GM23248 (cell line): Measurements from ENCODE around the gene SH3GL1. TPM values are rescaled to one million over a fixed set of nuclear protein-coding genes. Genes with fewer than 3 reads are reported as not detected.

ENCODE experiments used
- DNase-seq: peaks from one replicate; pipeline ENCODE4 v3.0.0-alpha.2; 2015
- H2AFZ ChIP-seq: fragments of 200-600 bp; sonication (generic); 2 replicates; pipeline ENCODE4 v1.6.1; 2016; ENCODE audit warnings: antibody characterized with exemption
- H3F3A ChIP-seq: fragments of 200-600 bp; sonication (generic); 2 replicates; pipeline ENCODE4 v1.6.1; 2016; ENCODE audit warnings: mild to moderate bottlenecking, antibody characterized with exemption, mixed run types; ENCODE audit not compliant: insufficient read depth
- H3K27ac ChIP-seq: fragments of 200-600 bp; sonication (generic); 2 replicates; pipeline ENCODE4 v1.5.1; 2016; ENCODE audit warnings: mild to moderate bottlenecking
- H3K27me3 ChIP-seq: fragments of 200-600 bp; sonication (generic); replicated peaks from 2 replicates; pipeline ENCODE4 v1.6.1; 2016; ENCODE audit warnings: mild to moderate bottlenecking; ENCODE audit not compliant: insufficient read depth
- H3K36me3 ChIP-seq: fragments of 200-600 bp; sonication (generic); 2 replicates; pipeline ENCODE4 v1.6.1; 2016; ENCODE audit warnings: low read depth, mild to moderate bottlenecking
- H3K4me1 ChIP-seq: fragments of 200-600 bp; sonication (generic); 2 replicates; pipeline ENCODE4 v1.6.1; 2016; ENCODE audit warnings: mild to moderate bottlenecking; ENCODE audit not compliant: insufficient read depth
- H3K4me2 ChIP-seq: fragments of 200-600 bp; sonication (generic); one replicate; pipeline ENCODE4 v1.6.1; 2016; ENCODE audit warnings: mild to moderate bottlenecking; ENCODE audit not compliant: unreplicated experiment
- H3K4me3 ChIP-seq: fragments of 200-600 bp; sonication (generic); 2 replicates; pipeline ENCODE4 v1.5.1; 2016; ENCODE audit warnings: mild to moderate bottlenecking
- H3K79me2 ChIP-seq: fragments of 200-600 bp; sonication (generic); 2 replicates; pipeline ENCODE4 v1.6.1; 2016; ENCODE audit warnings: mild to moderate bottlenecking; ENCODE audit not compliant: insufficient read depth
- H3K9ac ChIP-seq: fragments of 200-600 bp; sonication (generic); 2 replicates; pipeline ENCODE4 v1.6.1; 2016; ENCODE audit warnings: mild to moderate bottlenecking
- H3K9me2 ChIP-seq: fragments of 200-600 bp; sonication (generic); 2 replicates; pipeline ENCODE4 v1.6.1; 2016; ENCODE audit warnings: mixed run types, mild to moderate bottlenecking, moderate library complexity; ENCODE audit not compliant: insufficient read depth
- H3K9me3 ChIP-seq: fragments of 200-600 bp; sonication (generic); one replicate; pipeline ENCODE4 v1.6.1; 2017; ENCODE audit warnings: low read depth
- H4K20me1 ChIP-seq: fragments of 200-600 bp; sonication (generic); 2 replicates; pipeline ENCODE4 v1.6.0; 2016; ENCODE audit not compliant: insufficient read depth
- EZH2 ChIP-seq: fragments of 200-600 bp; sonication (generic); IDR thresholded peaks from 2 replicates; pipeline ENCODE4 v1.6.1; 2018; ENCODE audit warnings: antibody characterized with exemption, mild to moderate bottlenecking; ENCODE audit not compliant: insufficient read depth, poor library complexity, severe bottlenecking
- EZH2phosphoT487 ChIP-seq: fragments of 200-600 bp; sonication (generic); IDR thresholded peaks from 2 replicates; pipeline ENCODE4 v1.6.1; 2018; ENCODE audit warnings: antibody characterized with exemption, moderate library complexity, mild to moderate bottlenecking, low read depth; ENCODE audit not compliant: insufficient read depth
- whole genome bisulfite sequencing, 2 experiments: methylation state at CpG; one replicate each; pipeline ENCODE4 v1.1.6; 2015 to 2017; ENCODE audit warnings: low lambda C conversion rate in 2 of 2, low coverage in 1 of 2; ENCODE audit errors: missing lambda C conversion rate in 2 of 2; 5-methylcytosine and 5-hydroxymethylcytosine counted together
- in situ Hi-C: fragments of 300-500 bp; cut with MboI; formaldehyde crosslinking; loops from 2 replicates; pipeline ENCODE4 v1.15.0; 2020
- polyA plus RNA-seq: library from polyadenylated mRNA; unstranded; fragments of >200 nt; fragmentation: Nextera tagmentation; extraction: Ambion mirVana; gene quantifications from 2 replicates; pipeline ENCODE4 v1.2.1, GENCODE V29; 2016
- total RNA-seq: library from RNA; depleted of rRNA; stranded (reverse); fragments of >200 nt; shearing (Covaris generic); gene quantifications from 2 replicates; pipeline ENCODE4 v1.2.3, GENCODE V29; 2014

Gene SH3GL1
- total and polyA plus RNA-seq, 2 experiments from 2014 or later: 141 to 151 TPM

DNA sequence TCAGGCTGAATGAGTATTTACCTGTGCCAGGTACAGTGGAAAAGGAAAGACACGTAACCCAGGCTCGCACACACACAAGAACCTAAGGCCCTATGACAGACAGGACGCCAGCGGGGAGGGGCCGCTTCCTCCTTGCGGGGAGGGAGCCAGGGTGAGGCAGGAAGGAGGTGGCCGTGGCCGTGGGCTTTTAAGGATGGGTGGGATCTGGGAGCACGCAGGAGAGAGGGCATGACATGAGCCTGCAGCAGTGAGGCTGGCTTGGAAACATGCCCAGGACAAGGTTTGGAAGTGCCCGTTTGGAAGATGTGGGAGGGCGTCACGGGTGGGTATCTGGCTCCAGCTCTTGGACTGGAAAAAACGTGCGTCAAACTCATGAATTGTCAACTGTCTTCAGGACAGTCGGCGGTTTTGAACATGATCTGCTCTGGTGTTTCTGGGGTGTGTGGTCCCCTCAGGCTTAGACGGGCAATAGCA lies 20.1 kb downstream of the SH3GL1 start:
- H3K79me2 ChIP-seq: peaks cover 100% of the 10 kb centered on the region
- H3K9me2 ChIP-seq: no peaks in the 10 kb centered on the region
- no peaks in the 10 kb centered on the region; the same call in 1 of the 2 replicates for H4K20me1 ChIP-seq
- TF ChIP-seq EZH2: no peak
- TF ChIP-seq EZH2phosphoT487: no peak
- no peaks in the 10 kb centered on the region for H3K27me3 ChIP-seq
- no peak overlapping the region for H3K9ac ChIP-seq
- H2AFZ ChIP-seq: no peak overlapping the region
- H3K36me3 ChIP-seq: no peaks in the 10 kb centered on the region; the same call in 1 of the 2 replicates
- in situ Hi-C loops: no loop called here
- 34 to 45% methylated on average over 15 to 17 of the region's 17 CpGs for WGBS, 2 experiments
- DNase-seq: peak; percentile 47
- peaks cover 21% of the 10 kb centered on the region for H3F3A ChIP-seq
- peak overlapping the region; percentile 30; the same call in 1 of the 2 replicates for H3K27ac ChIP-seq
- peaks cover 26% of the 10 kb centered on the region for H3K4me1 ChIP-seq
- no peaks in the 10 kb centered on the region for H3K9me3 ChIP-seq
- H3K4me2 ChIP-seq: no peak overlapping the region
- H3K4me3 ChIP-seq: no peak overlapping the region

DNA sequence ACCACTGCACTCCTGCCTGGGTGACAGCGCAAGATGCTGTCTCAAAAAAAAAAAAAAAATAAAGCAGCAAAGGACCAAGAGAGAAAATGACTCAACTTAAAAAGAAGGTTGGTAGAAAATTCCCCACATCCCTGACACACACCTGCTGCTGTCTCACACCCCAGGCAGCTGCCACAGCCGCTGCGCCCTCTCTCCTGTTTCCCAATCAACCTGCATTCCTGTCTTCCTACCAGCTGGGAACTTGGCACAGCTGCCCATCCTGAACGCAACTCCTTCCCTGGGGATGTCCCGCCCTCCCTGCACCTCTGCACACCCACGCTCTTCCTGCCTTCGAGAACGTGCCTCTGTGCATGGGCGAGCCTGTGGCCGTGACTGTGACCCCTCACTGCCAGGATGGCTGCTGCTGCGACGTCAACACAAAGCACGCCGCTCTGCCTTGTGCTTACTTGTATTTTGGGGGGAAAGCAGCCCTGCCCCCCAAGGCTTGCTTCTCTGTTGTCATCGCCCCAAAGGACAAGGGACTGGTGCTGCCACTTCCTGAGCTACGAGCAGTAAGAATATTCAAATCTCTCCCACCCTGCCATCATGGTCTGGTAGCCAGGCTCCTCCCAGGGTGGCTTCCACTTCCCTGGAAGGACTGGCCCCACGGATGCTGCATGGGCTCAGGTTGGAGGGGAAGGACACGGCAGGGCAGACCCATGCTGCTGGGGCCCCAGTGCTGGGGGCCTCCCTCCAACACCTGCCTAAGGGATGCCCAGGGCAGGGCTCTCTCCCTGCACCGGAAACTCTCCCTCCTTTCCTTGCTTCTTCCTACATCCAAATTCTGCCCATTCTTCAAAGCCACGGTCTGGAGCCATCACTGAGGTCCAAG lies 20.7 kb downstream of the SH3GL1 start:
- no peak overlapping the region for H3K4me2 ChIP-seq
- H2AFZ ChIP-seq: no peak overlapping the region
- TF ChIP-seq EZH2phosphoT487 (no peak), EZH2 (no peak)
- no peak overlapping the region for H3K9ac ChIP-seq
- H3K4me3 ChIP-seq: no peak overlapping the region
- WGBS, 2 experiments: 78 to 85% methylated on average over 19 to 20 of the region's 20 CpGs
- H4K20me1 ChIP-seq: no peaks in the 10 kb centered on the region; the same call in 1 of the 2 replicates
- H3K27ac ChIP-seq: no peak overlapping the region
- H3K27me3 ChIP-seq: no peaks in the 10 kb centered on the region
- peaks cover 32% of the 10 kb centered on the region for H3K4me1 ChIP-seq
- H3F3A ChIP-seq: peaks cover 26% of the 10 kb centered on the region
- in situ Hi-C loops: no loop called here
- H3K9me2 ChIP-seq: no peaks in the 10 kb centered on the region
- peaks cover 98% of the 10 kb centered on the region for H3K79me2 ChIP-seq
- no peaks in the 10 kb centered on the region; the same call in 1 of the 2 replicates for H3K36me3 ChIP-seq
- no peaks in the 10 kb centered on the region for H3K9me3 ChIP-seq
- DNase-seq: peak; percentile 45

DNA sequence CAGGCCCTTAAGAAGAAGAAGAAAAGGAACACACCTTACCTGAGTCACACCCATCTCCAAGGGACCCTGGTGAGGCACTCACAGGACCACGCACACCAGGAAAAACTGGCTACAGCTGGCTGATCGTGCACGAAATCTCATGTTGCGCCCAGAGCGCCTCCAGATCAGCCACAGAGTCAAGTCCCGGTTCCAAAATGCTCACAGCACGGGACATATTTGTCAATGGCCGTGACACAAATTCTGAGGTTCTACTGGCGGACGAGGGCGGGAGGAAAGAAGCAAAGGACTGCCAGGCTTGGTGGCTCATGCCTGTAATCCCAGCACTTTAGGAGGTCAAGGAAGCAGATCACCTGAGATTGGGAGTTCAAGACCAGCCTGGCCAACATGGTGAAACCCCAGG lies 21.5 kb downstream of the SH3GL1 start:
- 77 to 82% methylated on average over 11 of the region's 11 CpGs for WGBS, 2 experiments
- Histone ChIP-seq H4K20me1 (no peaks in the 10 kb centered on the region; the same call in 1 of the 2 replicates), H3K4me3 (no peak overlapping the region), H3K9me2 (no peaks in the 10 kb centered on the region), H2AFZ (no peak overlapping the region), H3K79me2 (peaks cover 91% of the 10 kb centered on the region), H3K4me2 (no peak overlapping the region), H3K4me1 (peaks cover 38% of the 10 kb centered on the region), H3K9me3 (no peaks in the 10 kb centered on the region), H3K9ac (no peak overlapping the region), H3F3A (peaks cover 31% of the 10 kb centered on the region), H3K36me3 (no peaks in the 10 kb centered on the region), H3K27ac (no peak overlapping the region), H3K27me3 (no peaks in the 10 kb centered on the region)
- in situ Hi-C loops: no loop called here
- no peak for DNase-seq
- TF ChIP-seq EZH2 (no peak), EZH2phosphoT487 (no peak)

DNA sequence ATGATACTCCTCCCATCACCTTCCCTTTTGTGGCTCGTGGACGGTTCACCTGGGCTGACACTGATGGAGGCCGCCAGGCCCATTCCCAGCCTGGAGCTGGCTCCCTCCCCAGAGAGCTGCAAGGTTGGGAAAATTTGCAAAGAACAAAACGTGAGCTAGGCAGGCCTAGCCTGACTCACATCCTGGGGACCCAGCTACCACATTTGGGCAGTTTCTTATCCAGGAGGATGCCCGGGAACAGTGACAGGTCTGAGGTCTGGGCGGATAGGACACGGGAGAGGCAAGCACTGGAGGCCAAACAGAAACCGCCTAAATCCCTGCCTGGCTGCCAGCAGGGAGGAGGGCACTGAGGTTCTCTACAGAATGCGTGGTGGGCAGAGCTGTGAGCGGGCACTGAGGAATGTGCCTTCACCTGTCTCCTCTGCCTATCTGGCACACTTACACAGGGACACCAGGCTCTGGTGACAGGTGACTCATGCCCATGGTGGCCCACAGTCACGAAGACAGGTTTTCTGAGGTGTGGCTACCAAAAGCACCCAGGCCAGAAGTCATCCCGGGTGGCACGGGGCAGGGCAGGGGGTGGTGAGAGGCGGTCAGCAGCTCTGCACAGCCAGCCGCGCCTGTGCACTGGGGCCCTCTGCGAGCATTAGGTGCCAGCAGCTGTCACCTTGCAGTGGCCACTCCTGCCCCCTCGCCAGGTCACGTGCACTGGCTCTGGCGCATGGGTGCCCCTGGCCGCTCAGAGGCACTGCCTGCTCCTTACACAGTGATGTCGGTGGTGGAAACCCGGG lies 23.2 kb downstream of the SH3GL1 start:
- H3K4me1 ChIP-seq: peaks cover 55% of the 10 kb centered on the region
- no peak overlapping the region for H2AFZ ChIP-seq
- no peak overlapping the region for H3K4me3 ChIP-seq
- H3K9me3 ChIP-seq: no peaks in the 10 kb centered on the region
- H4K20me1 ChIP-seq: no peaks in the 10 kb centered on the region; the same call in 1 of the 2 replicates
- H3K4me2 ChIP-seq: peak overlapping the region; percentile 22
- no peaks in the 10 kb centered on the region for H3K27me3 ChIP-seq
- no peaks in the 10 kb centered on the region for H3K36me3 ChIP-seq
- DNase-seq: peak; percentile 69
- H3K9me2 ChIP-seq: no peaks in the 10 kb centered on the region
- TF ChIP-seq EZH2: no peak
- in situ Hi-C loops: no loop called here
- 51 to 54% methylated on average over 20 to 23 of the region's 23 CpGs for WGBS, 2 experiments
- peak overlapping the region; percentile 97 for H3K27ac ChIP-seq
- peak overlapping the region; percentile 41; the same call in 1 of the 2 replicates for H3K9ac ChIP-seq
- H3K79me2 ChIP-seq: peaks cover 88% of the 10 kb centered on the region
- peaks cover 37% of the 10 kb centered on the region for H3F3A ChIP-seq
